ENCODE results near the gene TMPRSS13.

The TMPRSS13 gene

GRCh38 chr11:117887431-117888138 lies 41.6 kb downstream of the TMPRSS13 start:
- no peak for DNase-seq (ENCODE audit: low spot score)

DNA sequence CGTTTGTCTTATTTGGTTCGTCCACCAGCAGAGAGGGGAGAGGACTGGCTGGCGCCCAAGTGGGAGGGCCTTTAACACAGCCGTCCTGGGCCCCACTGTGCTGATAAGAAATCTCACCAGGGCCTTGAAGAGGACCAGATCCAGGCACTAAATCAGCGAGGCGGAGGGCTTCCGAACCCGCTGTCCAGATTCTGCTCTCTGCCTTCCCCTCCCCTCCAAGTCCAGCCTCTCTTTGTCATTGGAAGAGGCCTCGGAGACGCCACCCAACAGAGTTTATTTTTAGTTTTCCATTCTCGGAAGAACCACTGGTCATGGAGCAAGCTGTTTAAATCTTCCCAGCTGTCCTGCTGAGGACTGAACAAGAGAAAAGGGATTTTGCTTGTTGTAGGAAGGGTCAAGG lies 43.4 kb downstream of the TMPRSS13 start:
- DNase-seq (ENCODE audit: low spot score) = no peak

DNA sequence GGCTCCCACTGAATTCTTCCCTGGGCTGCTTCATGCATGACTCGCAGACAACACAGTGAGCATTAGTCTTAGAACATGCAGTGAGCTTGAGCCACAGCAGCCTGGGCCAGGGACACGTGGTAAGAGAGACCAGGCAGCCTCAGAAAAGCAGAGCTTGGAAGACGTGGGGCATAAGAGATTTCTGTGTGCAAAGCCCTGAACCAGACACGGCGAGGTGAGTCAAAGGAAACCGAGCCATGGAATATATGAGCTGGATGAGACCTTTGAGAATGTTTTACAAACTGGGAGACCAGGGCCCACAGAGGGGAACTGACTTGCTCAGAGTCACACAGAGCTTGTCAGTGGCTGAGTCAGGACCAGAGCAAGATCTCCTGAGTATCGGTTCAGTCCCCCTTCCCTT lies 44.2 kb downstream of the TMPRSS13 start:
- no peak for DNase-seq (ENCODE audit: low spot score)

- DNase-seq (ENCODE audit: low spot score) = no peak
These were observed 46.1 kb downstream of the TMPRSS13 start for GRCh38 chr11:117883063-117883462.

GRCh38 chr11:117882311-117882905 lies 46.8 kb downstream of the TMPRSS13 start:
- no peak for DNase-seq (ENCODE audit: low spot score)

- DNase-seq (ENCODE audit: low spot score) = no peak
These were observed 48.0 kb downstream of the TMPRSS13 start for GRCh38 chr11:117881217-117881616.

DNA sequence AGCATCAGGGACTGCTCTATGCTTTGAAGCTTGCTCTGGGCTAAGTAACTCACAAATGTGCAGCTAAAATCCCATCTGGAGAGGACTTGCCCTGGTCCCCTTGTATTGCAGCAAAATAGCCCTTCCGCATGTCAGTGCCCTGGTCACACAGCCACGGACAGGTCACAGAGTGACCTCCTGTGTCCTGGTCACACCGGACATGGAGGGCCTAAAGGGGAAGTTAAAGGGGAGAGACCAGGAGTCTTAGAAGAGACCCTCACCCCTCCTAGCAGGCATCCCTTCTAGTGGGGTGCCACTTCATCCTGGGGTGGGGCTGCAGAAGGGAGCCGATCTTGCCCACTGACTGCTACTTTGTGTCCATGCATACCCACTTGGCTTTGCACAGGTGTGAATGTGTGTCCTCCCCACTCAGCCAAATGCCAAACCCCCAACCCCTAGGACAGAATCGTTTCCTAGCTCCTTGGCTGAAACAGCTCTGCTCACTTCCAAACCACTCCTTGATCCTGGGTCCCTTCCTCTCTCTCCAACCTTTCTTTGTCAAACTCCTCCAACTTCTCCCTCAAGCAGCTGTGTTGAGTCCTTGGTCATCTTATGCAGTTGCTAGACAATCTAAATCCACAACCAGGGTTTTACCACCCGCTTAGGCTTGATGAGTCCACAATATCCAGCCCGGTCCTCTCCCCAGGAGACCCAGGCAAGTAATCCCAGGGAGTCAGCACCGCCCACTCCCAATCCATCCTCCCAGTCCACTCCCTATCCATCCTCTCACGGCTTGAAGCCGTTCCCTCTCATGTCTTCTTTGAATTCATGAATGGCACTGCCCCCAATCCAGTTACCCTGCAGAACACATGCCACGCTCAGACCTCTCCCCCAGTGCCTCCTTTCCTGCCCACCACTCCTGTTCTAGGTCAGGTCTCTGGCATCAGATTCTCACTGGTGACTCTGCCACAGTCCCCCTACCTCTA lies 49.4 kb downstream of the TMPRSS13 start:
- no peak for DNase-seq (ENCODE audit: low spot score)

GRCh38 chr11:117878939-117879475 lies 50.2 kb downstream of the TMPRSS13 start:
- no peak for DNase-seq (ENCODE audit: low spot score)

- DNase-seq (ENCODE audit: low spot score) = no peak
These were observed 50.8 kb downstream of the TMPRSS13 start for GRCh38 chr11:117878314-117878938.

GRCh38 chr11:117877120-117877784 lies 52.0 kb downstream of the TMPRSS13 start:
- DNase-seq (ENCODE audit: low spot score) = no peak

DNA sequence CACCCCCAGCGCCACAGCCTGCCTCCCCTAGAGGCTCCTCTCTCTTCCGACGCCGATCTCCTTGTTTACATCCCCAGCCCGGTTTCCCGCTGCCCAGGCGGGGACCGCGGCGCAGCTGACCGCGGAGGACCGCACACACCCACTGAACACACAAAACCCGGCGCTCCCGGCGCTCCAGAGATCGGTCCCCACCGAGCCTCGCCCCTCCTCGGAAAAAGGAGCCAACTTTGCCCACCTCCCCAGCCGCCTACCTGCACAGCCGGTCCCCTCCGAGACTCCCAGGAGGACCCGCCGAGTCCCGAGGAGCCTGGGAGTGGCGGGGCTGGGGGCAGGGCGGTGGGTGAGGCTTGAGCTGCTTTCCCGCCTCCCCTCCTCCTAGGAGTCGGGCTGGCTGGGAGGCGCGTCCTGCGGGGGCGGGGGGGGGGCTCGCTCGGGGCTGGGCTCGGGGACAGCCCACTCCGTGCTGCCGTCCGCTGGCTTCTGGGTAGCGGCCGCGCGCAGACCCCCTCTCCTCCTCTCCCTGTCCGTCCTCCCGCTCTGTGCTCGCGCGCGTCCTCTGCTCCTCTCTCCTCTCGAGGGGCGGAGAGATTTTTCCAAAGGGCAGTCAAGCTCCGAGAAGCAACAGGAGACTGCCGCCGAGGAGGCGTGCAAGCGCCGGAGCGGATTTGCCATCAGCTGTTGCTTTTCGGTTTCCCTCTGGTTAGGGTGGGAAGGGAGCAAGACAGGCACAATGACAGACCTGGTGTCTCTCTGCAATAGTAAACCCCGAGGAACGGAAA lies 52.7 kb downstream of the TMPRSS13 start, which contains the start of gene FXYD6:
TSS of gene FXYD6 (minus strand) at position 318 of the 779 bp plus-strand sequence. CDS start 33,882 bp downstream, outside the sequence.
- DNase-seq (ENCODE audit: low spot score) = peak; percentile 58

DNA sequence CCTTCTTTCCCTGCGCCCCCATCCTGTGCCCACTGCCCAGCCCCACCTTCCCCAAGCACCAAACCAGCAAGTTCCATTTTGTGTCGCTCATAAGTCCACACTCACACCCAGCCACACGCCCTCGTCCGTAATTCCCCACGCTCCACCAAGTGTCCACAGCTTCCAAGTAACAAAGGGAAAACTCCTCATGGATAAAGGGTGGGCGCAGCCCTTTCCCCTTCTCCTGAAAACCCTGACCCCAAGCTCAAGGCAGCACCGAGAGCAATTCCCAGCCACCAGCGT lies 53.2 kb downstream of the TMPRSS13 start:
- DNase-seq (ENCODE audit: low spot score) = no peak

DNA sequence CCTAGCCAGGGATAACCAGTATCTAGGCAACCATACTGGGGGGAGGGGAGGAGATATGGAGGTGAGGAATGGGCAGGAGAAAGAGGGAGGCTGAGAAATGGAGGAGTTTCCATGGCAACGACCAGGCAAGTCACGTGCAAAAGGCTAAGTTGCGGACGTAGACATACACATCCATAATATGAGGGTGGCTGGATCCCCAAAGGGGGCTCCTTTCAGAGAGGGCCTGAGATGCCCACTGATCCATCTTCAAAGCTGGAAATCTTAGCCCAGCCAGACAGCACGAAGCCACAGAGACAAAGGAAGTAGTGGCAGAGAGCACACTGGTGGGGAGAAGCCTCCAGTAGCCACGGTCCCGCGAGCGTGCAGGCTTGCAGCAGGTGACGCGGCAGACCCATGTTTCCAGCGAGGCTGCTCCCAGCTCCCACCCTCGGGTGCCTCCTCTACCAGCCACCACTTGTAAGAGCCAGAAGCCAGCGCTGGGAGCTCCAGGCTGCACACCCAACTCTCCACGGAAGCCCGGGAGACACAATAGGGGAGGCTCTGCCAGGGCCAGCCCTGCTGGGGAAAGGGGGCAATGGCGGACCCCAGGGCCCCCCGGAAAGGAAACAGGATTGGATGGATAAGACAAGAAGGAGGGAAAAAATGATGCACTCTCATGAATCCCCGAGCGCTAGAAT lies 53.7 kb downstream of the TMPRSS13 start:
- DNase-seq (ENCODE audit: low spot score) = peak; percentile 45

- peak; percentile 17 for DNase-seq (ENCODE audit: low spot score)
These were observed 54.3 kb downstream of the TMPRSS13 start for GRCh38 chr11:117874910-117875381.

DNA sequence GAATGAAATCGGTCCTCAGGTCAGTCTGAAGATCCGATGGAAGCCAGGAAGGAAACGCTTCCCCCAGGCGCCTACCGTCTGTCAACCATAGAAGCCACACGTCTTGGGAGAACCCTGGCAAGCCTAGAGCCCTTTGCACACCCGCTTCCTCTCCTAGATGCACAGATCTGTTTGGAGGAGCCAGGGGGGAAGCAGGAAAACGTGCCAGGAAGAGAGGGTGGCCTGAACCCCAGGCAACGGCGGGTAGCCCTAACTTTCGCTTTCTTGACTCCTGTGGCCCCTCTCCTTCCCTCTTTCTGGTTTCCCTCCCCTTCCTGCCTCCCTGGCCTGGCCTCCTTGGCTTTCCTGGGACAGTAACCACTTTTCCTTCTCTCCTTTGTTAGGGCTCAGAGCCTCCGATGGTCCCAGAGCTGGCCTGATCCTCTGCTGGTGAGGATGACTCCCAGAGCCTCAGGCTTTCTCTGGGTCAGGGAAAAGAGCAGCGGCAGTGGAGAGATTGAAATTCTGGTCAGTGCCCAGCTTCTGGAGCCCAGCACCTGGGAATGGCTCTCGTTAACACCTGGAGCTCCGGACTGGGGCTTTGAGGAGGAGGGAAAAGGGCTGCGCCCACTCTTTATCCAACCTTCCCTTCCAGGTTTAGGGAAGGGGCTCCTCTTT lies 54.8 kb downstream of the TMPRSS13 start:
- DNase-seq (ENCODE audit: low spot score) = no peak

DNA sequence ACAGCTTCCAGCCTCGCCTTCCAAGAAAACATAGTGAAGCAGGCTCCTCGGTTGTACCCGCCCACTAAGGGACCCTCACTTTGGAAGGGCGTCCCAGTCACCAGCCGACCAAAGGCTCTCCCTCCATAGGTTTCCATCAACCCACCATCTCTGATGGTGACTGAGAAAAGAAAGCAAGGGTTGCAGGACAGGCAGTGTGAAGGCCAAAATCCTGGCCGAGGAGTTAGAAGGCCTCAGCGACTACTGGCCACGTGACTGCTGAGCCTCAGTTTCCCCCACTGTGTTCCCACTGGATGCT lies 55.4 kb downstream of the TMPRSS13 start:
- DNase-seq (ENCODE audit: low spot score) = no peak

- DNase-seq (ENCODE audit: low spot score) = no peak
These were observed 56.0 kb downstream of the TMPRSS13 start for GRCh38 chr11:117872975-117873827.

DNA sequence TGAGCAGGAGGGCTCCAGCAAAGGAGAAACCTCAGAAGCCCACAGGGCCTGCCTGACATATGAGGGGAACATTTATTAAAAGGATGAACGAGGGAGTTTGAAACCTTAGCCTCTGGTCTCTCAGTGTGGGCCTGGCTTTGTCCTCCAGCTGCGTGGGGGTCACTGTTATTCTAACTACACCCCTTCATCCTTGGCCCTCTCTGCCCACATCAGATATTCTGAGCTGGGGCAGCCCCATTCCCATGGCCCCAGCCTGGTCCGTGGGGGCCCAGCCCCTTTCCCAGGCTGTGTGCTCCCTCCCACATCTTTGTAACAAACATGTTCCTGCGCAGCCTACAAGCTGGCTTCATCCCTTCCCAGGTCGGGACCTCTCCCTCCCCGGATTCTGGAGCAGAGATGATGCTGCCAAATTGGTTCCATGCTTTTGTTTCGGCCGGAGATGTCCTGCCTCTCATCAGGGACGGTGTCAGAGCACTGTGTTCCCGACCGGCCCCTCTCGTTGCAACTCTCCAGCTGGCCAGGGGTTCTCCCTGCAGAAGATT lies 56.7 kb downstream of the TMPRSS13 start:
- no peak for DNase-seq (ENCODE audit: low spot score)
